ENCODE measurements around the gene TOM1L1. TPM values are rescaled to one million over a fixed set of nuclear protein-coding genes. Genes with fewer than 3 reads are reported as not detected.
A peak's percentile ranks its signal among the peaks of the same experiment; 100 is the strongest.

Gene TOM1L1
- total RNA-seq, 1 experiment from 2014 or later, result 44.6 TPM

- no peak overlapping the region for H3K18ac ChIP-seq (ENCODE audit: insufficient read length, low read depth, low read length)
- H3K23ac ChIP-seq (ENCODE audit: insufficient read length, low read depth, low read length), result no peak overlapping the region
- Mint-ChIP-seq H3K27ac (peak overlapping the region in 1 of 3 experiments; percentile 36; a peak in 1 of 7 replicates), H3K36me3 (ENCODE audit: insufficient read depth in 1 of 3, low read depth in 3 of 3) (peaks cover 27 to 57% (median 48%) of the 10 kb centered on the region in 3 experiments), H3K9me3 (no peaks in the 10 kb centered on the region), H3K4me3 (no peak overlapping the region), H3K27me3 (ENCODE audit: low read depth) (no peaks in the 10 kb centered on the region), H3K4me1 (no peaks in the 10 kb centered on the region)
- H3K27ac ChIP-seq (ENCODE audit: insufficient read length, low read depth, low read length), result no peak overlapping the region
- H2BK5ac ChIP-seq (ENCODE audit: insufficient read length, low read length), result no peak overlapping the region
- no peak overlapping the region for H3K56ac ChIP-seq (ENCODE audit: insufficient read length, low read depth, low read length)
- no peak overlapping the region for H3T11ph ChIP-seq (ENCODE audit: low read length)
- no peaks in the 10 kb centered on the region for H3K79me1 ChIP-seq (ENCODE audit: insufficient read depth, low read depth, low read length, poor library complexity, severe bottlenecking)
- no peak overlapping the region for H3K4me2 ChIP-seq (ENCODE audit: insufficient read depth, insufficient read length, low read length)
- no peaks in the 10 kb centered on the region for H3K4me1 ChIP-seq (ENCODE audit: insufficient read depth, low read length)
- no peak overlapping the region for H4K5ac ChIP-seq (ENCODE audit: insufficient read length, low read depth, low read length)
- H4K20me1 ChIP-seq (ENCODE audit: control insufficient read depth, insufficient read depth, insufficient read length), result no peaks in the 10 kb centered on the region
- H2BK15ac ChIP-seq (ENCODE audit: low read depth, low read length), result no peak overlapping the region
- H4K91ac ChIP-seq (ENCODE audit: insufficient read length, low read depth, low read length), result no peak overlapping the region
- no peak overlapping the region for H2AFZ ChIP-seq (ENCODE audit: low read length)
- no peak overlapping the region for H4K8ac ChIP-seq (replicated peaks; ENCODE audit: insufficient read length, low read depth, low read length)
- no peak for DNase-seq
- no peak overlapping the region for H2BK20ac ChIP-seq (ENCODE audit: low read depth, low read length, poor library complexity, severe bottlenecking)
- H3K27me3 ChIP-seq (ENCODE audit: insufficient read depth, low read length), result no peaks in the 10 kb centered on the region
- no peaks in the 10 kb centered on the region for H3K79me2 ChIP-seq (ENCODE audit: insufficient read depth, low read length)
- no peak overlapping the region for H2BK12ac ChIP-seq (ENCODE audit: insufficient read length, low read depth, low read length)
- H3K23me2 ChIP-seq (ENCODE audit: insufficient read length, low read depth, low read length, poor library complexity, severe bottlenecking), result no peaks in the 10 kb centered on the region
- TF ChIP-seq, protein P1, sequence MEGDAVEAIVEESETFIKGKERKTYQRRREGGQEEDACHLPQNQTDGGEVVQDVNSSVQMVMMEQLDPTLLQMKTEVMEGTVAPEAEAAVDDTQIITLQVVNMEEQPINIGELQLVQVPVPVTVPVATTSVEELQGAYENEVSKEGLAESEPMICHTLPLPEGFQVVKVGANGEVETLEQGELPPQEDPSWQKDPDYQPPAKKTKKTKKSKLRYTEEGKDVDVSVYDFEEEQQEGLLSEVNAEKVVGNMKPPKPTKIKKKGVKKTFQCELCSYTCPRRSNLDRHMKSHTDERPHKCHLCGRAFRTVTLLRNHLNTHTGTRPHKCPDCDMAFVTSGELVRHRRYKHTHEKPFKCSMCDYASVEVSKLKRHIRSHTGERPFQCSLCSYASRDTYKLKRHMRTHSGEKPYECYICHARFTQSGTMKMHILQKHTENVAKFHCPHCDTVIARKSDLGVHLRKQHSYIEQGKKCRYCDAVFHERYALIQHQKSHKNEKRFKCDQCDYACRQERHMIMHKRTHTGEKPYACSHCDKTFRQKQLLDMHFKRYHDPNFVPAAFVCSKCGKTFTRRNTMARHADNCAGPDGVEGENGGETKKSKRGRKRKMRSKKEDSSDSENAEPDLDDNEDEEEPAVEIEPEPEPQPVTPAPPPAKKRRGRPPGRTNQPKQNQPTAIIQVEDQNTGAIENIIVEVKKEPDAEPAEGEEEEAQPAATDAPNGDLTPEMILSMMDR (conservative IDR thresholded peaks at IDR 0.05), result no peak
- H2BK120ac ChIP-seq (ENCODE audit: low read depth, low read length, poor library complexity, severe bottlenecking), result no peak overlapping the region
- H3K4ac ChIP-seq (ENCODE audit: low read depth, low read length), result no peak overlapping the region
- H3K9ac ChIP-seq (ENCODE audit: extremely low read depth, insufficient read length, low read length), result no peak overlapping the region
- no peak overlapping the region for H3K14ac ChIP-seq (ENCODE audit: insufficient read depth, low read length)
- no peaks in the 10 kb centered on the region for H3K9me3 ChIP-seq (ENCODE audit: control insufficient read depth, low read depth, low read length)
- WGBS (ENCODE audit: extremely low coverage, insufficient read length, low lambda C conversion rate), result no CpG with 5 or more reads among the region's 5 CpGs
- H2AK5ac ChIP-seq (ENCODE audit: insufficient read length, low read length), result no peak overlapping the region
These were observed 47.7 kb downstream of the TOM1L1 start for GRCh38 chr17:54948380-54948779.
